SK-N-SH treated with all-trans-retinoic acid at 6 μM for 48 hours (cell line): ENCODE data around the gene KIF5B.

ENCODE experiments used
- SNAI2 ChIP-seq: fragments of 250-450 bp; sonication (Bioruptor Pico); IDR thresholded peaks from 2 replicates; pipeline ENCODE4 v1.5.0; 2020; ENCODE audit warnings: mild to moderate bottlenecking, moderate library complexity
- ZNF70 ChIP-seq: fragments of 450-650 bp; formaldehyde crosslinking; IDR thresholded peaks from 2 replicates; pipeline ENCODE4 v1.5.0; 2020; ENCODE audit warnings: mild to moderate bottlenecking, moderate library complexity
- TF ChIP-seq, protein P1 (sequence below): fragments of 250-450 bp; sonication (Bioruptor Pico); IDR thresholded peaks from 2 replicates; pipeline ENCODE4 v1.5.1; 2020; ENCODE audit warnings: low read depth, mild to moderate bottlenecking, moderate library complexity

DNA sequence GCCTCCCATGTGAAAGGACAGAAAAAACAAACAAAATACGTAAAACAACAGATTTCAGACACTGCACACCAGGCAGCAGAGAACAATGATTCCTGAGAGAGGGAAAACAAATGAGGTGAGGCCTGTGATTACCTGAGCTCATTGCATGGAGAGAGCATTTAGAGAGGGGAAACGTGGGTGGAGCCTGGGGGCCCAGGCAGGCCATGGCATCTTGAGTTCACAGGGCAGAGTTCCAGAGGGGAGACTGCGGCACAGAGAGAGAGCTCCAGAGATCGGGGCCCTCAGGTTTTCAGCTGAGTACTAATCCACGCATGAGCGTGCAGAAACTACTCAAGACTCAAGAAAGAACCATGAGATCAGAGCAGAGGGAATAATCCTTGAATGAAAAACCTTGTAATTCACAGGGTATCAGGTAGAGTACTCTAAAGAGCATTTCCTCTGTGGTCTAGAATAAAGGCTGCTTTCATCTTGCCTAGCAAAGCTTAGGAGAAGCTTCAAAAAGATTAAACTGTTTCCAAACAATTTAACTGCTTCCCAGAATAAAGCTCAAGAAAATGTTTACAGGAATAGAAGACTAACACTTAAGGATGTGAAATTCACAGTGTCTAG is 81.0 kb downstream of the KIF5B start:
- no peak for TF ChIP-seq SNAI2
- TF ChIP-seq, protein P1, sequence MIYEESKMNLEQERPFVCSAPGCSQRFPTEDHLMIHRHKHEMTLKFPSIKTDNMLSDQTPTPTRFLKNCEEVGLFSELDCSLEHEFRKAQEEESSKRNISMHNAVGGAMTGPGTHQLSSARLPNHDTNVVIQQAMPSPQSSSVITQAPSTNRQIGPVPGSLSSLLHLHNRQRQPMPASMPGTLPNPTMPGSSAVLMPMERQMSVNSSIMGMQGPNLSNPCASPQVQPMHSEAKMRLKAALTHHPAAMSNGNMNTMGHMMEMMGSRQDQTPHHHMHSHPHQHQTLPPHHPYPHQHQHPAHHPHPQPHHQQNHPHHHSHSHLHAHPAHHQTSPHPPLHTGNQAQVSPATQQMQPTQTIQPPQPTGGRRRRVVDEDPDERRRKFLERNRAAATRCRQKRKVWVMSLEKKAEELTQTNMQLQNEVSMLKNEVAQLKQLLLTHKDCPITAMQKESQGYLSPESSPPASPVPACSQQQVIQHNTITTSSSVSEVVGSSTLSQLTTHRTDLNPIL (CRISPR knock-in tag), result no peak
- TF ChIP-seq ZNF70 (CRISPR knock-in tag), result no peak
